ENCODE results near the gene POLR3A. TPM values are rescaled to one million over a fixed set of nuclear protein-coding genes. Genes with fewer than 3 reads are reported as not detected.

The POLR3A gene
- total and polyA plus RNA-seq, 10 donors: 2.7 to 18.9 (median 15.0) TPM

- Histone ChIP-seq H3K4me3 (no peak overlapping the region), H3K27ac (no peak overlapping the region), H3K9me3 (no peaks in the 10 kb centered on the region), H3K4me1 (no peaks in the 10 kb centered on the region), H3K36me3 (peaks cover 12 to 88% (median 65%) of the 10 kb centered on the region in 6 donors), H3K27me3 (replicated peaks in 1 of 7) (no peaks in the 10 kb centered on the region)
- TF ChIP-seq POLR2A (IDR thresholded peaks at IDR 0.05): no peak
- no peak for TF ChIP-seq POLR2AphosphoS5 (IDR thresholded peaks at IDR 0.05)
- 96 to 100% (median 99%) methylated on average over 3 of the region's 3 CpGs for WGBS, 5 donors
- DNase-seq: no peak
- intact Hi-C loops (cut with DNase I; ENCODE audit: low total_unique reads): no loop called here
Measured at GRCh38 chr10:77977934-77978333, 51.4 kb downstream of the POLR3A start.

GRCh38 chr10:77977016-77977415 is 52.3 kb downstream of the POLR3A start:
- no peak for DNase-seq
- Histone ChIP-seq H3K9me3 (no peaks in the 10 kb centered on the region), H3K4me3 (no peak overlapping the region), H3K4me1 (no peaks in the 10 kb centered on the region), H3K27me3 (replicated peaks in 1 of 7) (no peaks in the 10 kb centered on the region), H3K36me3 (peaks cover 12 to 79% (median 56%) of the 10 kb centered on the region in 6 donors), H3K27ac (no peak overlapping the region)
- TF ChIP-seq CTCF (IDR thresholded peaks at IDR 0.05 in 8 of 11, conservative IDR thresholded peaks at IDR 0.05 in 3 of 11) (no peak), POLR2AphosphoS5 (IDR thresholded peaks at IDR 0.05) (no peak), POLR2A (IDR thresholded peaks at IDR 0.05) (no peak)
- 94 to 97% (median 97%) methylated on average over 5 to 7 of the region's 7 CpGs for WGBS, 5 donors
- intact Hi-C loops (cut with DNase I; ENCODE audit: low total_unique reads): no loop called here

- Histone ChIP-seq H3K4me1 (peaks cover 0 to 14% (median 8%) of the 10 kb centered on the region in 6 donors), H3K27me3 (replicated peaks in 1 of 7) (no peaks in the 10 kb centered on the region), H3K36me3 (peaks cover 9 to 62% (median 39%) of the 10 kb centered on the region in 6 donors), H3K9me3 (no peaks in the 10 kb centered on the region), H3K4me3 (no peak overlapping the region), H3K27ac (no peak overlapping the region)
- WGBS, 5 donors: 92 to 96% (median 95%) methylated on average over 9 of the region's 9 CpGs
- TF ChIP-seq CTCF (IDR thresholded peaks at IDR 0.05 in 8 of 11, conservative IDR thresholded peaks at IDR 0.05 in 3 of 11) (no peak), POLR2A (IDR thresholded peaks at IDR 0.05) (no peak), POLR2AphosphoS5 (IDR thresholded peaks at IDR 0.05) (no peak)
- no peak for DNase-seq
- intact Hi-C loops (cut with DNase I; ENCODE audit: low total_unique reads): no loop called here
Measured at GRCh38 chr10:77975086-77975666, 54.1 kb downstream of the POLR3A start.

- Histone ChIP-seq H3K27me3 (replicated peaks in 1 of 7) (no peaks in the 10 kb centered on the region), H3K36me3 (peaks cover 6 to 56% (median 33%) of the 10 kb centered on the region in 6 donors), H3K4me1 (peaks cover 0 to 14% (median 8%) of the 10 kb centered on the region in 6 donors), H3K4me3 (no peak overlapping the region), H3K27ac (no peak overlapping the region), H3K9me3 (no peaks in the 10 kb centered on the region)
- intact Hi-C loops (cut with DNase I; ENCODE audit: low total_unique reads): no loop called here
- no peak for DNase-seq
- TF ChIP-seq POLR2AphosphoS5 (IDR thresholded peaks at IDR 0.05) (no peak), CTCF (IDR thresholded peaks at IDR 0.05 in 8 of 11, conservative IDR thresholded peaks at IDR 0.05 in 3 of 11) (no peak), POLR2A (IDR thresholded peaks at IDR 0.05) (no peak)
- 83 to 88% (median 85%) methylated on average over 8 of the region's 8 CpGs for WGBS, 5 donors
Measured at GRCh38 chr10:77974396-77975074, 54.8 kb downstream of the POLR3A start.
